Fibroblast of lung (primary cell): ENCODE measurements around the gene WDPCP.

Source experiments
- CTCF ChIP-seq, 2 donors: IDR thresholded peaks in 1 of 2; conservative IDR thresholded peaks in 1 of 2; 1 replicate in 1 of 2; 2 replicates in 1 of 2; pipeline ENCODE4 v1.5.1; 2011 to 2012; ENCODE audit warnings: low read length in 2 of 2, control low read depth in 1 of 2, inconsistent platforms in 1 of 2, low read depth in 1 of 2, mild to moderate bottlenecking in 1 of 2
- EZH2 ChIP-seq: IDR thresholded peaks from 2 replicates; pipeline ENCODE4 v1.5.1; 2012; ENCODE audit warnings: low read length, control low read depth, mild to moderate bottlenecking; ENCODE audit errors: missing control alignments

- no peak for TF ChIP-seq CTCF (conservative IDR thresholded peaks at IDR 0.05 in 1 of 2, IDR thresholded peaks at IDR 0.05 in 1 of 2; ENCODE audit: low read depth in 1 of 2, low read length in 2 of 2)
- no peak for TF ChIP-seq EZH2
Measured at GRCh38 chr2:63576546-63576945, 11.7 kb downstream of the WDPCP start.
